Measurements from ENCODE around the gene SCRN3. TPM values are rescaled to one million over a fixed set of nuclear protein-coding genes. Genes with fewer than 3 reads are reported as not detected.

SCRN3 gene
- total RNA-seq, 1 donor, result 8.5 TPM

DNA sequence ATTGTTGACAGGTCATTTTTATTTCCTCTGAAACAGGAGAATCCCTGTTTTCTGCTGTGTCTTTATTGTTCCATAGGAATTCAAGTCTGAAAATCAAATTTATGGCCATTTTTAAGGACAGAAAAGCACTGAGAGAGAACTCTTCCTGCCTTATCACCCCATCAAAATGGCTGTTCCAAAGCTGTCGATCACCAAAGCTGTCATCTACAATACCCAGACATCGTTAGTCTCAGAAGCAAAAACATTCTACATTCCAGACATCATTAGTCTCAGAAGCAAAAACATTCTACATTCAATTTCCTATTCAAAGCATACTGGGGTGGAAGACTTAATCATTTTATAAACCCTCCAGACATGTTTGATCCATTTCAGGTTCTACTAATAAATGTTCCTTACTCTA, 44.4 kb downstream of the SCRN3 start:
- H3K4me1 ChIP-seq (ENCODE audit: insufficient read depth, low read length), result no peaks in the 10 kb centered on the region

DNA sequence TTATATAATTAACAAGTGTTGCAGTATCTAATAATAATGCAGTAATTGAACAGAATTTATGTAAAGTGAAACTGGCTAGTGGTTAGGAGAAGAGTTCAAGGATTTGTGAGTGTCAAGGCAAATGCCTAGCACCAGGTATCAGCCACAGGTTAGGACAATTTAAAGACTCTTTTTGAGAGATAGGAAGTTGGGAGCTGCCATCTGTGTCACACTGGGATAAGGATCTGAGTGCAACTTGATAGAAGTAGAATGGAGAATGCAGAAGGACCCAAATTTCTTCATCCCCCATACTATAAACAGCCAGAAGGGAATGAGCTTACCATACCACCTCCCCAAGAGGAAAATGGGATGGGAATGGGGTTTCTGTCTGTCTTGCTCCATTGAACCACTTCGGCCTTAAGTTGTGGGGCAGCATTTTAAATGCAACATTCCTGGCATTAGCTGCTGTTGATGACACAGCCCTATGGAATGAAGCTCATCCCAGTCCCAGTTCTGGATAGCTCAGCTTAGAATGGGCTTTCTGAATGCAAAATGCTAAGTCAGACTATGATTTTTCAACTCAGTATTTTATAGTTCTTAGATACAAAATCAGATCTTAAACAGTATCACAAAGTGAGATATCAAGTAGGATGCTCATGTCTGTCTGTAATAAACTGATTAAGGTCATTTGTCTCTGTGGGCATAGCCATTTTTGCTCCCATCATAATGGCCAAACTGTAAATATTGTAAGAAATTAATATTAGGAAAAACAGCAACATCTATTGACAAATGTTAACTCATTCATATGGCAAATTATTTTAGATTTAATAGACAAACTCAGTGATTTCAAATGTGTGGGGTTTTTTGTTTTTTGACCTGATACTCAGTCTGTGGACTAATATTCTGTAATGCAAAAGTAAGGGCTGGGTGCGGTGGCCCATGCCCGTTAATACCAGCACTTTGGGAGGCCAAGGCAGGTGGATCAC, 47.3 kb downstream of the SCRN3 start:
- H3K9me3 ChIP-seq (ENCODE audit: low read depth, low read length), result no peaks in the 10 kb centered on the region
- no peaks in the 10 kb centered on the region for H3K4me1 ChIP-seq (ENCODE audit: insufficient read depth, low read length)
- no peak overlapping the region for H3K4me3 ChIP-seq (ENCODE audit: low read length)
- no peaks in the 10 kb centered on the region for H3K27me3 ChIP-seq (ENCODE audit: insufficient read depth, low read length)

More for the DNA sequence above, 44.4 kb downstream of the SCRN3 start:
- H3K9me3 ChIP-seq (ENCODE audit: low read depth, low read length), result no peaks in the 10 kb centered on the region
- H3K4me3 ChIP-seq (ENCODE audit: low read length), result no peak overlapping the region
- no peaks in the 10 kb centered on the region for H3K27me3 ChIP-seq (ENCODE audit: insufficient read depth, low read length)

DNA sequence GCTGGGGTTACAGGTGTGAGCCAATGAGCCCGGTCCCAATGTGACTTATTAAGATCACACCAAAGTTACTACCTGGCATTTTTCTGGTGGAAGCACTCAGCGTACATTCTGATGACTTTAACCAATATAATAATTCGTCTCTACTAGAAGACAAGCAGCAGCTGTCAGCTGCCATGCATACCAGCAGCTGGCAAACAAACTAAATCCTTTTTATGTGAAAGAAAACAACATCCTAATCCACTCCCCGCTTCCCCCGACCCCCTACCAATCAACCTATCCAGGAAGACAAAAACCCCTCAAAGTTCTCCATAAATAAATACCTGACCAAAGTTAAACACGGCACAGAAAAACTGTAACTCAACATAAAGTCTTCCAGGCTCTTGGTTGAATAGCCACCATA, 49.2 kb downstream of the SCRN3 start:
- no peaks in the 10 kb centered on the region for H3K4me1 ChIP-seq (ENCODE audit: insufficient read depth, low read length)

DNA sequence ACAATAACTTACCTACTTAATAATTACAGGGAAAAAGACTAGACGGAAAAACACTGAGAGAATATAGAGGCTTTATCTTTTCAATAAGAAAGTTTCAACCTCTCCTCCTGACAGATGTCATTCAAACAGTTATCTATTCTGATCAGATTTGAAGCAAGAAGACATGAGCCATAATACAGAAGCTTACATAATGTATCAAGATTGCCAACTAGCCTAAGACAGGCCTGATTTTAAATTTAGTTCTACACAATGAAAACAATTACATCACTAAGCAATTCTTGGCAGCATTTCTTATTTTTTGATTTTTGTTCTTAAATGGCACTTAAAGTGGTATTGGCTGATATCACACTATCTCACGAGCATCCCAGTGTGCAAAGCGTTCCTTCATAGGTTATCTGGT, 49.7 kb downstream of the SCRN3 start:
- H3K4me3 ChIP-seq (ENCODE audit: low read length), result no peak overlapping the region
- no peaks in the 10 kb centered on the region for H3K27me3 ChIP-seq (ENCODE audit: insufficient read depth, low read length)
- no peaks in the 10 kb centered on the region for H3K9me3 ChIP-seq (ENCODE audit: low read depth, low read length)
- peaks cover 3% of the 10 kb centered on the region for H3K4me1 ChIP-seq (ENCODE audit: insufficient read depth, low read length)

More for the DNA sequence above, 49.2 kb downstream of the SCRN3 start:
- Histone ChIP-seq H3K4me3 (ENCODE audit: low read length) (no peak overlapping the region), H3K9me3 (ENCODE audit: low read depth, low read length) (no peaks in the 10 kb centered on the region), H3K27me3 (ENCODE audit: insufficient read depth, low read length) (no peaks in the 10 kb centered on the region)

DNA sequence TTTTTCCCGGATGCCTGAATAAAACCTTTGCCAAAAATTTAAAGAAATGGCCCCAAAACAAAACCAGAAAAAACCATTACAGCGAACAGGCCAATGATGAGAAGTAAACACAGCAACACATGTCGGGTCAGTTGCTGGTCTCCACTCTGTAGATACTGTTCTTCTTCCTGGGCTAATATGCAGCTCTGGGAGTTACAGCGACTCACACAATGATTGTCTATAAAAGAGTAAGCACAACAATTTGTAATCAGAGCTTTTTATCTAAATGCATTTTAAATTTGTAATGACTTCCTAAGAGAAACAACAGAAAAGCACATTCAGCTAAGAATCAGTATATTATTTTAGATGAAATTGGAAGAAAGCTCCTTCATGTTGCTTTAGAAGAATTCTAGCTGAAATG, 51.0 kb downstream of the SCRN3 start:
- no peaks in the 10 kb centered on the region for H3K27me3 ChIP-seq (ENCODE audit: insufficient read depth, low read length)
- no peaks in the 10 kb centered on the region for H3K9me3 ChIP-seq (ENCODE audit: low read depth, low read length)
- H3K4me3 ChIP-seq (ENCODE audit: low read length), result no peak overlapping the region
- H3K4me1 ChIP-seq (ENCODE audit: insufficient read depth, low read length), result peaks cover 3% of the 10 kb centered on the region

DNA sequence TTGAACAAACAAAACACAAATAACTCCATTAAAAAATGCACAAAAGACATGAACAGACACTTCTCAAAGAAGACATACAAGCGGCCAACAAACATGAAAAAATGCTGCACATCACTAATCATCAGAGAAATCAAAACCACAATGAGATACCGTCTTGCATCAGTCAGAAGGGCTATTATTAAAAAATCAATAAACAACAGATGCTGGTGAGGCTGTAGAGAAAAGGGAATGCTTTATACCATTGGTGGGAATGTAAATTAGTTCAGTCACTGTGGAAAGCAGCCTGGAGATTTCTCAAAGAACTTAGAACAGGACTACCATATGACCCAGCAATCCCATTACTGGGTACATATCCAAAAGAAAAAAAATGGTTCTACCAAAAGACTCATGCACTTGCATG, 53.5 kb downstream of the SCRN3 start:
- Histone ChIP-seq H3K4me3 (ENCODE audit: low read length) (no peak overlapping the region), H3K4me1 (ENCODE audit: insufficient read depth, low read length) (peaks cover 3% of the 10 kb centered on the region), H3K27me3 (ENCODE audit: insufficient read depth, low read length) (no peaks in the 10 kb centered on the region), H3K9me3 (ENCODE audit: low read depth, low read length) (no peaks in the 10 kb centered on the region)

DNA sequence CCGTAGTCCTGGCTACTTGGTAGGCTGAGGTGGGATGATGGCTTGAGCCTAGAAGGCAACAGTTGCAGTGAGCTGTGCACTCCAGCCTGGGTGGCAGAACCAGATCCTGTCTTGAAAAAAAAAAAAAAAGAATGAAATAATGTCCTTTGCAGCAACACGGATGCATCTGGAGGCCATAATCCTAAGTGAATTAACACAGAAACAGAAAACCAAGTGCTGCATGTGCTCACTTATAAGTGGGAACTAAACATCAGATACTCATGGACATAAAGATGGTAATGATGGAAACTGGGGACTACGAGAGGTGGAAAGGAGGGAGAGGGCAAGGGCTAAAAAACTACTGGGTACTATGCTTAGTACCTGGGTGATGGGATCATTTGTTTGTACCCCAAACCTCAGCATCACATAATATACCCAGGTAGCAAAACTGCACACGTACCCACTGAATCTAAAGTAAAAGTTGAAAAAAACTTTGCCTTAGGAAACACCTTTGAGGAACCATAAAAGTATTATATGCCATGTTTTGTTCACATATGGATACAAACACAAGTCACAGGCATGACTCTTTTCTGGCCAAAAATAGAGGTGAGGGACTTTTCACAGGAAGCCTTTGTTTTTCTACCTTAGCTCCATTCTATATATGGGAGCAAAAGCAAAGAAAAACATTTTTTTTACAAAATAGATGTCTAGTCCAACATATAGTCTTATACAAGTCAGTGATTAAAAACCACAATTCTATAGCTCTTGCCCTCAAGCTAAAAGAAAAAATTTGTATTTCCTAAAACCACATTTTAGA, 54.7 kb downstream of the SCRN3 start:
- Histone ChIP-seq H3K27me3 (ENCODE audit: insufficient read depth, low read length) (no peaks in the 10 kb centered on the region), H3K4me1 (ENCODE audit: insufficient read depth, low read length) (peaks cover 3% of the 10 kb centered on the region), H3K4me3 (ENCODE audit: low read length) (no peak overlapping the region), H3K9me3 (ENCODE audit: low read depth, low read length) (no peaks in the 10 kb centered on the region)

DNA sequence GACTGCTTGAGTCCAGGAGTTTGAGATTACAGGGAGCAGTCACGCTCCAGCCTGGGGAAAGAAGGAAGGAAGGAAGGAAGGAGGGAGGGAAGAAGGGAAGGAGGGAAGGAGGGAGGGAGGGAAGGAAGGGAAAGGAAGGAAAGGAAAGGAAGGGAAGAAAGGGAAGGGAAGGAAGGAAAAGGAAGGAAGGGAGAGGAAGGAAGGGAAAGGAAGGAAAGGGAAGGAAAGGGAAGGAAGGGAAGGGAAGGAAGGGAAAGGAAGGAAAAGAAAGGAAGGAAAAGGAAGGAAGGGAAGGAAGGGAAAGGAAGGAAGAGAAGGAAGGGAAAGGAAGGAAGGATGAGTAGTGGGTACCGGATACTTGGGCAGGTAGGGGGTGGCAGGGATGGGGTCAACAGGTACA, 59.0 kb downstream of the SCRN3 start:
- Histone ChIP-seq H3K4me1 (ENCODE audit: insufficient read depth, low read length) (peaks cover 3% of the 10 kb centered on the region), H3K27me3 (ENCODE audit: insufficient read depth, low read length) (no peaks in the 10 kb centered on the region), H3K4me3 (ENCODE audit: low read length) (no peak overlapping the region), H3K9me3 (ENCODE audit: low read depth, low read length) (no peaks in the 10 kb centered on the region)

DNA sequence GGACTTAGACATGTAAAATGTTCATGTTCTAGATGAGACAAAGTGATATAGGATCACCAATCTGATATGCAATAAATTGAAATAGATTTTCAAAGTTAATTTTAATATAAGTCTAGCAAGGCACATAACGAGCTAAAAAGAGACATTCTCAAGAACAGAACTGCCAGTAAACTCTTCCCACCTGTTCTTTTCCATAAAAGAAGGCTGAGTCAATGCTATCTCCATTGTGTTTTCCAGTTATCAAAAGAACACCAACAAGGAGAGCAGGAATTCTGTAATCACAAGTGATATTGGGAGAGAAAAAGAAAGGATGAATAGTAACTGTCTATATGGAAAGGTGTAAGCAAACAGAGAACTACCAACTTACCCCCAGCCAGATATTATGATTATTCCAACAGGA, 65.7 kb downstream of the SCRN3 start:
- Histone ChIP-seq H3K4me1 (ENCODE audit: insufficient read depth, low read length) (no peaks in the 10 kb centered on the region), H3K4me3 (ENCODE audit: low read length) (no peak overlapping the region), H3K27me3 (ENCODE audit: insufficient read depth, low read length) (no peaks in the 10 kb centered on the region), H3K9me3 (ENCODE audit: low read depth, low read length) (no peaks in the 10 kb centered on the region)

DNA sequence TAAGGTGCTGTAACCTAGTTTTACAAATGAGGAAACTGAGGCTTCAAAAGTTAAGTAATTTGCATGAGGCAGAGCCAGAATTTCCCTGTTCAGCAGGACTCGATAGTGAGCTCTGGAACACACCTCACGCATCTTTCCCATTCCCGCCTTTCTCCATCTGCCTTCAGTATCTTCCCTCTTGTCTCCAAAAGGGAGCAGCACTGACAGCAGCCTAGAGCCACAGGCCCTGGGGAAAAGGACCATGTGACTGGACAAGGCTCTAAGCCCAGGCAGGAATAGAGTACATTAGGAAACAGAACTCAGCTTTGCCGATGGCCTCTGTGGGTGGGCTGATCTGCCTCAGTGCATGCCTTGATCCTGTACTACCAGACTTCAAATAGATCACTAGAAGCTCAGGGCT, 69.8 kb downstream of the SCRN3 start:
- Histone ChIP-seq H3K4me3 (ENCODE audit: low read length) (no peak overlapping the region), H3K9me3 (ENCODE audit: low read depth, low read length) (no peaks in the 10 kb centered on the region), H3K27me3 (ENCODE audit: insufficient read depth, low read length) (no peaks in the 10 kb centered on the region), H3K4me1 (ENCODE audit: insufficient read depth, low read length) (no peaks in the 10 kb centered on the region)

DNA sequence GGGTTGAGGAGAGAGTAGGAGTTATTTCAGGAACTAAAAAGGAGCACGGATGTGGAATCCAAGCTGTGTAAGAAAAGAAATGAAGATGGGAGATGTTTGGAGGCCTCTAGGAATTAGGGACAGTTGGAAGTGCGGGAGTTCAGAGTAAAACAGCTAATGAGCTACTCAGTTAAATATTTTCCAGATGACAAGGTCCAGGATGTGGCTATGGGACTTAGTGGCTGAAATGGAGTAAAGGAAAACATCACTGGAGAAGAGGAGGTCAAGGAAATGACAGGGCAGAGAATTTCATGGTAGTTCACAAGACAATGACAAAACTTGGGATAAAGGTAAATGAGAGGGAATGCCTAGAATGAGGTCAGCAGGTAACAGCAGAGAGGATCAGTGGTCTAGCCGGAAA, 78.3 kb downstream of the SCRN3 start:
- H3K4me3 ChIP-seq (ENCODE audit: low read length), result no peak overlapping the region
- no peaks in the 10 kb centered on the region for H3K9me3 ChIP-seq (ENCODE audit: low read depth, low read length)
- no peaks in the 10 kb centered on the region for H3K27me3 ChIP-seq (ENCODE audit: insufficient read depth, low read length)
- H3K4me1 ChIP-seq (ENCODE audit: insufficient read depth, low read length), result no peaks in the 10 kb centered on the region

DNA sequence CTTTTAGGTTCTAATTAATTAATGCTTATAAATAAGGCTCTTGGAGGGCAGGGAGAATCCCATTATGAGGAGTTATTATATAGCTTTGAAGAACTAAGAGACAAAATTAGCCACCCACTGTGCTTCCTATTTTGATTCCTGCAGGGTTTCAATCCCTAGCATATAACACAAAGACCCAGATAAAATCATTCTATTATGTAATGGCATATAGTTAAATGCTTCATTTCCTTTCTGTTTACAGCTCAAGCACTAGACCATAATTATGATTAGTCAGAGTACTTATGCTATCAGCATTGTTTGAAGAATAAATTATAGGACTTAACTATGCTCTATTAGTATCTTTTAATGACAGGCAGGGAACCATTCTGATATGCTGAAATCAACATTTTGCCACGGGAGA, 82.2 kb downstream of the SCRN3 start:
- Histone ChIP-seq H3K4me1 (ENCODE audit: insufficient read depth, low read length) (no peaks in the 10 kb centered on the region), H3K4me3 (ENCODE audit: low read length) (no peak overlapping the region), H3K27me3 (ENCODE audit: insufficient read depth, low read length) (no peaks in the 10 kb centered on the region), H3K9me3 (ENCODE audit: low read depth, low read length) (no peaks in the 10 kb centered on the region)

Other genes with a start within 250 kb of the SCRN3 start
- 59.9 TPM for gene OLA1, start 147.2 kb upstream of the SCRN3 start, total RNA-seq
- not detected for gene SP9, start 60.8 kb upstream of the SCRN3 start, total RNA-seq
- 12.9 TPM for gene GPR155, start 91.3 kb downstream of the SCRN3 start, total RNA-seq
- gene WIPF1, start 202.1 kb downstream of the SCRN3 start, total RNA-seq, result 126 TPM